ENCODE results near the gene FNDC5.

Gene FNDC5

DNA sequence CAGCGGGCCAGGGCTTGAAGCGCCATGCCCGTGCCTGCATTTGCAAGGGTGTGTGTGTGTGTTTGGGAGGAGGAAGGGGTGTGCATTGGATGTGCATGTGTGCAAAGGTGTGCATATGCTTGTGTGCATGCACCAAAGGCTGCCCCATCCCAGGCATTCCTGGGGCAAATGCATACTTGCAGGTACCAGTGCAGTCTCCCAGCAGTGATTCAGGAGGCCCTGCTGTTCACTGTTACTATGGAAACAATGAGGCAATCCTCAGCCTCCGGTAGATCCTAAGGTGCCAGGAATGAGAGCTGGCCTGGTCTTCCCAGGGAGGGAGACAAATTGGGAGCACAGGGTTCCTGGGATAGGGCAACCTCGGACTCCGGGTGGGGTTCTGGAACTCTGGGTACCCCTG lies 7.5 kb upstream of the FNDC5 start:
- Histone ChIP-seq H3K27ac (ENCODE audit: low read length) (no peak overlapping the region), H3K4me3 (ENCODE audit: low read length) (no peak overlapping the region), H3K4me1 (ENCODE audit: insufficient read depth, low read length) (peaks cover 5% of the 10 kb centered on the region; the same call in 1 of the 2 replicates), H3K27me3 (ENCODE audit: insufficient read depth, low read length) (peaks cover under 1% of the 10 kb centered on the region; the same call in 1 of the 2 replicates), H3K9me3 (ENCODE audit: insufficient read depth, low read depth, low read length) (no peaks in the 10 kb centered on the region), H3K36me3 (ENCODE audit: insufficient read depth, low read depth, low read length) (no peaks in the 10 kb centered on the region), H3K9ac (ENCODE audit: low read depth, low read length) (no peak overlapping the region)

DNA sequence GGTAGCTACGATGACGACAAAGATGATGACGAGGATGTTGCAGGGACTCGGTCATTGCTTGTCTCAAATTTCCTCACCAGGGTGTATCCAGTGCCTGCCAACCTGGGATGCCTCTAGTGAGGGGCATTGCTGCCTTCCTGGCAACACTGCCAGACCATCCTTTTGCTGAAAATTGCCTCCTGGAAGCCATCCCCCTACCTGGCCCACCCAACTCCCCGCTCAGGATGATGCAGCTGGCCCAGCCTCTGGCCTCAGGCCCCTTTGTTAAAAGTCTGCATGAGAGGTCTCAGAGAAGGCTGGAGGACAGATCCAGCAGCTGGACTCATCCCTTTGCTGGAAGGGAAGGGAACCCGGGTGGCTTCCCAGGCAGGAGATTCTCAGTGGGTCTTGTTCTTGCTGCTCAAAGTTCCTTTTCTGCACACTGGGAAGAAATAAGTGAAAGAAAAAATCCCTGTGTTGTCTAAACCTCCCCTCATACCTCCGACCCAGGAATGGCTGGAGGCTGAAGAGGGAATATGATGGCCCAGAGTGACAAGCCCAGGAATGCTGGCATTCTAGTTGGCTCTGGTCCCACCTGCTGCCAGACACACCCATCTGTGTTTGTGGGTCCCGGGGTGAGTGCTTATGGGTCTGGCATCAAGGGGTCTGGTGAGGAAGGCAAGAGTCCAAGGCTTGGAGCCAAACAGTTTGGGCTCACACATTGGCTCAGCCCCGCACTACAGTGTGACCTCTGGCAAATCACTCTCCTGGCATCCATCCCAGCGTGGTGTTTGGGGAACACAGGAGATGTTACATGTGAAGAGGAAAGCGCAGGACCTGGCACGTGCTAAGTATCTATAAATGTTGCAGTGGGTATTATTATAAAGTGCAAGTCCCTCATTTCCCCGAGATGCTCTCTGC lies 6.7 kb upstream of the FNDC5 start:
- H3K27me3 ChIP-seq (ENCODE audit: insufficient read depth, low read length): no peaks in the 10 kb centered on the region; the same call in 1 of the 2 replicates

DNA sequence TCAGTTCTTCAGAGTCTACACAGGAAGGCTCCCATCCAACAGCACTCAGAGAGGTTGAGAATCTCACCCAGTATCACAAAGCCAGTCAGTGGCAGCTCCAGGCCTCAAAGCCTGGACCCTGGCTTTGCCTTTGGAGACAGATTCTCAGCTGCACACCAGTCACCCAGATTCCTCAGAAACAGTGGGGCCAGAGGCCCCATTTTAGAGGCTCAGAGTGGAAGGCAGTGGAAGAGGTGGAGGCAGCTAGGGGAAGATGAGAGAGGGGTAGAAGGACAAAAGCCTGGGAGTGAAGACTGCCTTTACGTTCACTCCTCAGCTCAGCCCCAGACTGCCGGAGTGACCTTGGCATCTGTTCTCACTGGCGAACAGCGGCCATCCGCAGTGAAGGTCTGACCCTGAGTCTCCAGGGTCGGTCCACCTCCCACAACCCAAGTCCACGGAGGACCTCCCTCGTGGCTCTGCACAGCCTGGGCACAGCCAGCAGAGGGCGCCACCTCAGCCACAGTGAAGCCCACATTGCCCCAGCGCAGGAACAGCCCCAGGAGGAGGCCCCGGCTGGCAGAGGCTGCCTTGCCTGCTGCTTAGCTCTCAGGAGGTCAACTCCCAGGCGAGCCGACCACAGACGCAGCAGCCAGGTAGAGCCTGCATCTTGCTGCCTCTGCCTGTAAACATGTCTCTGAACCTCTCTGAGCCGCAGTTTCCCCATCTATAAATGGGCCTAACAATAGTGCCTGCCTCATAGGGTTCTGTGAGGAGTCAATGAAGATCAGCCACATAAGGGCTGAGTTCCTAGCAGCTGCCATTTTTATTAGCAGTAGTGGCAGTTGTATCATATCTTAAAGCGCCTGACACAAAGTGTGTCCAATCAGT lies 5.9 kb upstream of the FNDC5 start:
- peak overlapping the region; percentile 50; the same call in 1 of the 2 replicates for H3K4me3 ChIP-seq (ENCODE audit: low read length)
- H3K36me3 ChIP-seq (ENCODE audit: insufficient read depth, low read depth, low read length): no peaks in the 10 kb centered on the region
- H3K27me3 ChIP-seq (ENCODE audit: insufficient read depth, low read length): peaks cover 7% of the 10 kb centered on the region
- H3K27ac ChIP-seq (ENCODE audit: low read length): no peak overlapping the region
- peaks cover 11% of the 10 kb centered on the region for H3K4me1 ChIP-seq (ENCODE audit: insufficient read depth, low read length)
- no peaks in the 10 kb centered on the region for H3K9me3 ChIP-seq (ENCODE audit: insufficient read depth, low read depth, low read length)
- H3K9ac ChIP-seq (ENCODE audit: low read depth, low read length): no peak overlapping the region

More for the DNA sequence above, 6.7 kb upstream of the FNDC5 start:
- H3K9ac ChIP-seq (ENCODE audit: low read depth, low read length): no peak overlapping the region
- H3K36me3 ChIP-seq (ENCODE audit: insufficient read depth, low read depth, low read length): no peaks in the 10 kb centered on the region
- H3K27ac ChIP-seq (ENCODE audit: low read length): no peak overlapping the region
- no peak overlapping the region for H3K4me3 ChIP-seq (ENCODE audit: low read length)
- H3K9me3 ChIP-seq (ENCODE audit: insufficient read depth, low read depth, low read length): no peaks in the 10 kb centered on the region
- H3K4me1 ChIP-seq (ENCODE audit: insufficient read depth, low read length): peaks cover 5% of the 10 kb centered on the region; the same call in 1 of the 2 replicates

DNA sequence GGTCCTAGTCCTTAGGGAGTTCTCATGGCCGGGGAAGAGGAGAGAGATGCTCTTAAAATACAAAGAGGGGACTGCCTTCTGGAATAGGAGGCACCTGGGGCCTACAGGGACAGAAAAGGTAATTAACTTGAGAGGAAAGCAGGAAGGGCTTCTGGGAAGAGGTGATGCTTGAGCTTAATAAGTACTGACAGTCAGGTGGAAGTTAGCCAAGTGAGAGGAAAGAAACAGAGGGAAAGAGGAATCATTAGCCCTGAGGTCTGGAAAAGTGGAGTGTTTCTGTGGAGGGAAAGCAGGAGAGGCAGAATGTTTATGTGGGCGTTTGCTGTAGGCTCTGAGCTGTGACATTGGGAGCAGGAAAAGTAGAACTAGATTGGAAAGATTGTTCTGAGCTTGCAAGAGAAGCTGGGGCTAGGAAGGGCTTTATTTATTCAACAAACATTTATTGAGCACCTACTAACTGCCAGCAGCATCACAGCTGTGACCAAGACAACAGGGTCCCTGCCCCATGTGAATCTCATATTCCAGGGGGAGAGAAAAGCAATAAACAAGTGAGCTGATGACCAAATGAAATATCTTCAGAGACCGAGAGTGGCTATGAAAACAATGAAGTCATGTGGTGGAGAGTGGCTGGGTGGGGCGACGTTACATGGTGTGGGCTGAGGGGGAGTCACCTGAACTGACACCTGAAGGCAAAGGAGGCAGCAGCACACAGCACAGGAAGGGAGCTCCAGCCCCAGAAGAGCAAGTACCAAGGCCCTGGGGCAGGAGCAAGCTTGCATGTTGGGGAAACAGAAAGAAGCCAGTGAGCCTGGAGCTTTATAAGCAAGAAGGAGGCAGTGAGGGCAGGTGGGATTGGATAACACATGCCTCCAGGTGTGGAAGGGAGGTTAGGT lies 4.4 kb upstream of the FNDC5 start:
- Histone ChIP-seq H3K27me3 (ENCODE audit: insufficient read depth, low read length) (peaks cover 19% of the 10 kb centered on the region), H3K27ac (ENCODE audit: low read length) (no peak overlapping the region), H3K9me3 (ENCODE audit: insufficient read depth, low read depth, low read length) (no peaks in the 10 kb centered on the region), H3K4me1 (ENCODE audit: insufficient read depth, low read length) (peaks cover 19% of the 10 kb centered on the region), H3K9ac (ENCODE audit: low read depth, low read length) (no peak overlapping the region), H3K36me3 (ENCODE audit: insufficient read depth, low read depth, low read length) (no peaks in the 10 kb centered on the region), H3K4me3 (ENCODE audit: low read length) (no peak overlapping the region)

DNA sequence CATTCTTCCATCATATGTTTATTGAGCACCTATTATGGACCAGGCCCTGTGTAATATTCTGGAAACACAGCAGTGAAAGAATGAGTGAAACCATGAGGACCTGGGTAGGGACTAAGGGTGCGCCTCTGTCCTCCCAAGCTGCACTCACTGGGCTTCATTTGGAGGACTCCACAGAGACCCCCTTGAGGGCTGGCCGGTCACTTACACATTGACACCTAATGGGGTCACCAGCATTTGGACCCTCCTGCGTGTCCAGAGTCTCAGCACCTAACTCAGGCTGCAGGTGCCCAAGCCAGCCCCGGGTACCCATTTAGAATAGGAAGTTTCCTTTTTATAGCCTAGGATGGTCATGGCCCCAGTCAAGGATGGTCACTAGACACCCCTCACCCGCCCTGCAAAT lies 2.8 kb upstream of the FNDC5 start:
- no peak overlapping the region for H3K9ac ChIP-seq (ENCODE audit: low read depth, low read length)
- no peak overlapping the region for H3K4me3 ChIP-seq (ENCODE audit: low read length)
- H3K36me3 ChIP-seq (ENCODE audit: insufficient read depth, low read depth, low read length): no peaks in the 10 kb centered on the region
- peaks cover 36% of the 10 kb centered on the region for H3K27me3 ChIP-seq (ENCODE audit: insufficient read depth, low read length)
- no peaks in the 10 kb centered on the region for H3K9me3 ChIP-seq (ENCODE audit: insufficient read depth, low read depth, low read length)
- peaks cover 20% of the 10 kb centered on the region for H3K4me1 ChIP-seq (ENCODE audit: insufficient read depth, low read length)
- H3K27ac ChIP-seq (ENCODE audit: low read length): no peak overlapping the region

DNA sequence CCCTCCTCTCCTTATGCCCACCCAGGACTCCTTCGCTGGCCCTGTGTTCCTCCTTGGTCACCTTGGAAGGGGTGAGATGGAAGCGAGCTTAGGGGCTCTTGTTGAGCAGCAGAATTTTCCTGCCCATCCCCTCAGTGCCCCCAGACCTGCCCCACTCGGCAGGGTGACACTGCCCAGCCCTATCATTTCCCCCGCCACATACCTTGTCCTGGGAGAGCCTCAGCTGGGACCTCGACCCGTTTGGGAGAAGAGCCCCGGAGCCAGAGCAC lies 1.4 kb upstream of the FNDC5 start:
- H3K36me3 ChIP-seq (ENCODE audit: insufficient read depth, low read depth, low read length): no peaks in the 10 kb centered on the region
- no peak overlapping the region for H3K27ac ChIP-seq (ENCODE audit: low read length)
- no peak overlapping the region for H3K9ac ChIP-seq (ENCODE audit: low read depth, low read length)
- peaks cover 39% of the 10 kb centered on the region for H3K27me3 ChIP-seq (ENCODE audit: insufficient read depth, low read length)
- H3K4me3 ChIP-seq (ENCODE audit: low read length): peak overlapping the region; percentile 26; the same call in 1 of the 2 replicates
- H3K4me1 ChIP-seq (ENCODE audit: insufficient read depth, low read length): peaks cover 20% of the 10 kb centered on the region
- no peaks in the 10 kb centered on the region for H3K9me3 ChIP-seq (ENCODE audit: insufficient read depth, low read depth, low read length)

DNA sequence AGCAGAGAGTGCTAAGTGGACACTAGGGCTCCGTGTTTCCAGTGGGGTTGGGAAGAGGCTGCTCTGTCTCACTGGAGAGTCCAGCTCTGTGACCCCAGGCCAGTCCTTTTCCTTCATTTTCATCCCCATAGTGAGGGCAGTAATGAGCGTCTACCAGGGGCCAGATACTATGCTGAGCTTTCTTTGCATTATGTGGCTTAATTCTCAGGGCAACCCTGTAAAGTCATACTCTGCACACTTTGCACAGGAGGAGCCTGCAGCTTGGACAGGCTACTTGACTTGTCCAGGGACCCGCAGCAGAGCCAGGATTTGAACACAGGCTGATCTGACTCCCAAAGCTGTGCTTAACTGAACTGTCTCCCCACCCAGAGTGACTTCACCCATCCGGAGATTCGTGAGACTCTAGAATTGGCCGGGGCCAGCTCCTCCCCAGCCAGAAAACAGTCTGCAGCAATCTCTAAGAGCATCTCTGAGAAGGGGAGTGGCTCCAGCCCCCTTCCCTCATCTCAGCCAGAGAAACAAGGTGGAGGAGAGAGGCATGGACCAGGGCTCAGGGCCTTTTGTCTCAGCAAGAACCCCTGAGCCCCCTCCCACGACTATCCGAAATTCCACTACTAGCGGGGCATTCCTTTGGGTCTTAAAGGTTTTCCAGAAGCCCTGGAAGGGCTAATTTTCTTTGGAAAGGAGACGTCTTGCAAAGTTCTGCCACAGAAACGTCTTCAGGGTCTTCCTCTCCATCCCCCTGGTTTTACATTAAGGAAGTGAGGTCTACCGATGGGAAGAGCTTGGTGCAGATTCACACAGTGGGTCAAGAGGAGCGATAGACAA lies 866 bp upstream of the FNDC5 start:
- H3K36me3 ChIP-seq (ENCODE audit: insufficient read depth, low read depth, low read length): no peaks in the 10 kb centered on the region
- no peak overlapping the region for H3K27ac ChIP-seq (ENCODE audit: low read length)
- peaks cover 20% of the 10 kb centered on the region for H3K4me1 ChIP-seq (ENCODE audit: insufficient read depth, low read length)
- H3K27me3 ChIP-seq (ENCODE audit: insufficient read depth, low read length): peaks cover 39% of the 10 kb centered on the region
- peak overlapping the region; percentile 25; the same call in 1 of the 2 replicates for H3K9ac ChIP-seq (ENCODE audit: low read depth, low read length)
- H3K4me3 ChIP-seq (ENCODE audit: low read length): peak overlapping the region; percentile 65
- H3K9me3 ChIP-seq (ENCODE audit: insufficient read depth, low read depth, low read length): no peaks in the 10 kb centered on the region

DNA sequence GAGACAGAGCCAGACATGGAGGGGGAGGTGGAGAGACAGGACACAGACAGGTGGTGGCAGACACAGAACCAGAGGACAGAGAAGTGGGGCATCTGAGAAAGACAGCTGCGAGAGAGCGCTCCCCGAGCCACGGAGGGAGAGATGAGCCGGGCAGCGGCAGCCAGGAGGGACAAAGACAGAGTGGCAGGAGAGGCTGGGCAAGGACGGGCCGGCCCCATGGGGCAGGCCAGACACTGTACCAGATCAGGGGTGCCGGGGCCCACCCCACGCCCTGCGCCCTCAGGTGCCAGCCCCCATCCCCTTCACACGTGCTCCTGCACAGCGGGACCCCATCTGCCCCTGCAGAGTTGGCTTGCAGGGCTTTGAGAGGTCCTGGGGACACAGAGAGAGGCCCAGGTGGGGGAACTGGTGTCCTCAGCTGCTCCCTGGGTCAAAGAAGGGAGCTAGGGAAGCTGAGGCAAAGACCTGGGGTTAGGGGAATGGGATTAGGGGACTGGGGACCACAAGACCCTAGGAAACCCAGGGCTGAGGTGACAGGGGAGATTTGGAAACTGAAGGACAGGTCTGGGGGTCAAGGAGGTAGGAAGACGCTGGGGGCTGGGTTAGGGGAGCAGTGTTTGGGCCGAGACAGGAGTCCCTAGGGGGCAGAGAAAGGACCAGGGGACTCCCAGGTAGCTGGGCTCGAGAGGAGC lies 643 bp downstream of the FNDC5 start:
- Histone ChIP-seq H3K9ac (ENCODE audit: low read depth, low read length) (no peak overlapping the region), H3K4me3 (ENCODE audit: low read length) (peak overlapping the region; percentile 57), H3K9me3 (ENCODE audit: insufficient read depth, low read depth, low read length) (no peaks in the 10 kb centered on the region), H3K27ac (ENCODE audit: low read length) (no peak overlapping the region), H3K4me1 (ENCODE audit: insufficient read depth, low read length) (peaks cover 15% of the 10 kb centered on the region), H3K27me3 (ENCODE audit: insufficient read depth, low read length) (peaks cover 39% of the 10 kb centered on the region), H3K36me3 (ENCODE audit: insufficient read depth, low read depth, low read length) (no peaks in the 10 kb centered on the region)

DNA sequence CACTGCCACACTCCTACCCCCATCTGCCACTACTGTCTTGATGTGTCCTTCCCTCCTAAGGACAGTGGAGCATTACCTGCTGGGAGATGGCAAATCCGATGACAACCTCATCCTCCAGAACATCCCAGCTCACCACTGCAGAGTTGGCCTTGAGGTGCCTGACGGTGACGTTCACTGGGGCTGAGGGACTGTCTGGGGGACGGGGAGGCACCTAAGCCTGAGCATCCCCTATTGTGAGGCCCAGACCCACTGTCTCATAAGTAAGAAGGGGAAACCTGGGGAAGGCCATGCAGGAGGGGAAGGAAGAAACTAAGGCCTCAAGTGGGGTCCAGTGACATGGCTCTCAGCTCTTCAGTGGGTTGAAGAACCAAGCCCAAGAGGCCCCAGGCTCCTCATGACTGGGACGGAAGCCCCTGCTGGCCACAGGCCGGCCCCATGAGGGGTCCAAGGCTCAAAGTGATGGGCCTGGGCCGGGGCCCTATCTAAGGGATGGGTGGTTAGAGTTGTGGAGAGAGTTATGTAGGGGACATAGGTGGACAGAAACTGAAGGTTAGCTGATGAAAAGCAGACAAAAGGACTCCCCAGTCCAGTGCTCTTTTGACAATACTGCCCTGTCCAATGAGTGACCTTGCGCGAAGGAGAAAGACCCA lies 1.8 kb downstream of the FNDC5 start:
- no peak overlapping the region for H3K4me3 ChIP-seq (ENCODE audit: low read length)
- no peaks in the 10 kb centered on the region for H3K9me3 ChIP-seq (ENCODE audit: insufficient read depth, low read depth, low read length)
- peaks cover 39% of the 10 kb centered on the region for H3K27me3 ChIP-seq (ENCODE audit: insufficient read depth, low read length)
- no peak overlapping the region for H3K9ac ChIP-seq (ENCODE audit: low read depth, low read length)
- H3K27ac ChIP-seq (ENCODE audit: low read length): no peak overlapping the region
- no peaks in the 10 kb centered on the region for H3K36me3 ChIP-seq (ENCODE audit: insufficient read depth, low read depth, low read length)
- H3K4me1 ChIP-seq (ENCODE audit: insufficient read depth, low read length): peaks cover 15% of the 10 kb centered on the region

DNA sequence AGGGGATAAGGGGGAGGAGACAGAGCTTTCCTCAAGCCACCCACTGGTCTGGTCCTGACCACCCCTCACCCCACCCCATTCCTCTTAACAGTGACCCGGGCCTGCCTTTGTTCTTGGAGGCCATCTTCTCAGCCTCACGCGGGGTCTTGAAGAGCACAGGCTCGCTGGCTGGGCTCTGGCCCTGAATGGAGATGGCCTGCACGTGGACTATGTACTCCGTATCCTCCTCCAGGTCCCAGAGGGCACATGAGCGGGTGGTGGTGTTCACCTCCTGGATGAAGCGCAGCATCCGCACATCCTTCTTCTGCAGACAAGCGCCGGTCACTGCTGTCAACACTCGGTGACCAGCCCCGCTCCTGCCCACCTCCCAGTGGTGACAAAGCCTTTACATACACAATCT lies 2.6 kb downstream of the FNDC5 start:
- H3K4me3 ChIP-seq (ENCODE audit: low read length): no peak overlapping the region
- H3K36me3 ChIP-seq (ENCODE audit: insufficient read depth, low read depth, low read length): peaks cover 2% of the 10 kb centered on the region
- no peaks in the 10 kb centered on the region for H3K9me3 ChIP-seq (ENCODE audit: insufficient read depth, low read depth, low read length)
- H3K27ac ChIP-seq (ENCODE audit: low read length): no peak overlapping the region
- no peak overlapping the region for H3K9ac ChIP-seq (ENCODE audit: low read depth, low read length)
- H3K4me1 ChIP-seq (ENCODE audit: insufficient read depth, low read length): peaks cover 15% of the 10 kb centered on the region
- peaks cover 39% of the 10 kb centered on the region for H3K27me3 ChIP-seq (ENCODE audit: insufficient read depth, low read length)
